ENCODE measurements around the gene RNF115. TPM values are rescaled to one million over a fixed set of nuclear protein-coding genes. Genes with fewer than 3 reads are reported as not detected.

RNF115 gene
- total RNA-seq, 1 experiment from 2014 or later, result 17.5 TPM

DNA sequence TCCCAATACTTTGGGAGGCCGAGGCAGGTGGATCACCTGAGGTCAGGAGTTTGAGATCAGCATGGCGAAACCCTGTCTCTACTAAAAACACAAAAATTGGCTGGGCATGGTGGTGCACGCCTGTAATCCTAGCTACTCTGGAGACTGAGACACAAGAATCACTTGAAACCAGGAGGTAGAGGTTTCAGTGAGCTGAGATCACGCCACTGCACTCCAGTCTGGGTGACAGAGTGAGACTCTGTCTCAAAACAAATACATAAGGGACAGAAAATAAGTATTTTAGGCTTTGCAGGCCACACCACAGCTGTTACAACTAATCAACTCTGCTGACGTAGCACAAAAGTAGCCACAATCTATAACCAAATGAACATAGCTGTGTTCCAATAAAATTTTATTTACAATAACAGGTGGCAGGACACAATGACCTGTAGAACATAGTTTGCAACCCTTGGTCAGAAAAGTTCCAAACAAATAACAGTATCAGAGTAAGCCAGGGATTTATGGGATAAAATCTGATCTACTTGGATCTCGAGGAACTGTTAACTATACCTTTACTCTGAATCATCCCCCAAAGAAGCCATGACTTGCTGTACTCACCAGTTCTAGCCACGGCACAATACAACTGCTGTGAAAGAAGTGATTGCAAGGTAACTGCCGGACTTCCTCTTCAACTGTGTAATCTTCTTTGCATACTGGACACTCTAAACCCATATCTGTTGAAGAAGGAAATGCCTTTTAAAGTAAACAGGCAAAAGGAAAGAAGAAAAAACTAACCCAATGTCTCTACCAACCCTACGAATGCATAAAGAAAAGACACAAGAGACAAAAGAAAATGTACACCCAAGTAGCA is 76.3 kb downstream of the RNF115 start:
- Histone ChIP-seq H3K4me3 (ENCODE audit: low read depth, low read length) (no peak overlapping the region), H3K9me3 (no peaks in the 10 kb centered on the region), H3K4me1 (no peaks in the 10 kb centered on the region), H3K27me3 (replicated peaks; ENCODE audit: control insufficient read depth, insufficient read depth, low read length) (no peaks in the 10 kb centered on the region), H3K36me3 (ENCODE audit: control insufficient read depth, insufficient read depth, low read length) (peaks cover 1% of the 10 kb centered on the region)
- Mint-ChIP-seq H3K9me3 (ENCODE audit: unreplicated experiment) (no peaks in the 10 kb centered on the region), H3K27me3 (ENCODE audit: insufficient read depth, unreplicated experiment) (no peaks in the 10 kb centered on the region), H3K4me3 (ENCODE audit: unreplicated experiment) (no peak overlapping the region), H3K36me3 (ENCODE audit: insufficient read depth, unreplicated experiment) (peaks cover 54% of the 10 kb centered on the region), H3K4me1 (ENCODE audit: low read depth, unreplicated experiment) (no peaks in the 10 kb centered on the region), H3K27ac (ENCODE audit: unreplicated experiment) (no peak overlapping the region)
- DNase-seq, result no peak
- ChIA-PET POLR2A (no interaction called here), CTCF (interaction anchor here (0.6 kb wide), 1 partner anchor 163 kb away, joined by 4 read pairs; no protein-coding TSS in a partner anchor)
- TF ChIP-seq, protein P1, sequence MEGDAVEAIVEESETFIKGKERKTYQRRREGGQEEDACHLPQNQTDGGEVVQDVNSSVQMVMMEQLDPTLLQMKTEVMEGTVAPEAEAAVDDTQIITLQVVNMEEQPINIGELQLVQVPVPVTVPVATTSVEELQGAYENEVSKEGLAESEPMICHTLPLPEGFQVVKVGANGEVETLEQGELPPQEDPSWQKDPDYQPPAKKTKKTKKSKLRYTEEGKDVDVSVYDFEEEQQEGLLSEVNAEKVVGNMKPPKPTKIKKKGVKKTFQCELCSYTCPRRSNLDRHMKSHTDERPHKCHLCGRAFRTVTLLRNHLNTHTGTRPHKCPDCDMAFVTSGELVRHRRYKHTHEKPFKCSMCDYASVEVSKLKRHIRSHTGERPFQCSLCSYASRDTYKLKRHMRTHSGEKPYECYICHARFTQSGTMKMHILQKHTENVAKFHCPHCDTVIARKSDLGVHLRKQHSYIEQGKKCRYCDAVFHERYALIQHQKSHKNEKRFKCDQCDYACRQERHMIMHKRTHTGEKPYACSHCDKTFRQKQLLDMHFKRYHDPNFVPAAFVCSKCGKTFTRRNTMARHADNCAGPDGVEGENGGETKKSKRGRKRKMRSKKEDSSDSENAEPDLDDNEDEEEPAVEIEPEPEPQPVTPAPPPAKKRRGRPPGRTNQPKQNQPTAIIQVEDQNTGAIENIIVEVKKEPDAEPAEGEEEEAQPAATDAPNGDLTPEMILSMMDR (IDR thresholded peaks at IDR 0.05; ENCODE audit: insufficient read depth in 1 of 2, low read depth in 1 of 2, low read length in 1 of 2, severe bottlenecking in 1 of 2, unreplicated experiment in 1 of 2), result no peak
- intact Hi-C loops (cut with micrococcal nuclease; ENCODE audit: unreplicated experiment), result no loop called here
- BruUV-seq (replicated peaks), result no TSS peak

DNA sequence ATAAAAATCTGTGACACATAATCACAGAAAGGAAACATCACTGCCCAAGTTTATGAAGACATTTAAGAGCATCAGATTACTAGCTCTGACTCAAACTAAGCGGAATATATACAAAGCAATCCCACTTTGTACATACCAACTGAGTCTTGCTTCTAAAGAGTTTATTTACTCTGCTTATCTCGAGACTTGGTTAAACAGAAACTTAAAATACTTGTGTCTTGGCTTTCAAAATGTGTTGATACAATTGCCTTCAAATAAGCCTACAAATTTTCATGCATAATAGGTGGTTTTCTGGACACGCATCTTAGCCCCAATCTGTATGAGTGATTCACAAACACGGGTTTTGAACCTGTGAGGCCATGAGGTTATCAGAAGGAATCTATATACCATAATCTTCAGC is 83.6 kb downstream of the RNF115 start:
- no peaks in the 10 kb centered on the region for H3K27me3 ChIP-seq (replicated peaks; ENCODE audit: control insufficient read depth, insufficient read depth, low read length)
- intact Hi-C loops (cut with micrococcal nuclease; ENCODE audit: unreplicated experiment), result loop anchor here (1.0 kb wide), 3 partner anchors 25 to 84 kb away; partner anchors contain the start of genes POLR3C and RNF115
- peaks cover 19% of the 10 kb centered on the region for H3K4me1 Mint-ChIP-seq (ENCODE audit: low read depth, unreplicated experiment)
- DNase-seq, result peak; percentile 52 to 56
- TF ChIP-seq, protein P1 (IDR thresholded peaks at IDR 0.05; ENCODE audit: insufficient read depth in 1 of 2, low read depth in 1 of 2, low read length in 1 of 2, severe bottlenecking in 1 of 2, unreplicated experiment in 1 of 2), result no peak
- peaks cover 2% of the 10 kb centered on the region for H3K27me3 Mint-ChIP-seq (ENCODE audit: insufficient read depth, unreplicated experiment)
- H3K9me3 ChIP-seq, result no peaks in the 10 kb centered on the region
- peaks cover 57% of the 10 kb centered on the region for H3K36me3 Mint-ChIP-seq (ENCODE audit: insufficient read depth, unreplicated experiment)
- POLR2A ChIA-PET, result no interaction called here
- no peaks in the 10 kb centered on the region for H3K9me3 Mint-ChIP-seq (ENCODE audit: unreplicated experiment)
- H3K4me3 Mint-ChIP-seq (ENCODE audit: unreplicated experiment), result no peak overlapping the region
- CTCF ChIA-PET, result interaction anchor here (1.8 kb wide), 1 partner anchor 19 kb away, joined by 11 read pairs; no protein-coding TSS in a partner anchor
- H3K4me3 ChIP-seq (ENCODE audit: low read depth, low read length), result no peak overlapping the region
- no TSS peak for BruUV-seq (replicated peaks)
- peak overlapping the region; percentile 17 for H3K27ac Mint-ChIP-seq (ENCODE audit: unreplicated experiment)
- peaks cover 4% of the 10 kb centered on the region for H3K36me3 ChIP-seq (ENCODE audit: control insufficient read depth, insufficient read depth, low read length)
- H3K4me1 ChIP-seq, result peaks cover 20% of the 10 kb centered on the region

DNA sequence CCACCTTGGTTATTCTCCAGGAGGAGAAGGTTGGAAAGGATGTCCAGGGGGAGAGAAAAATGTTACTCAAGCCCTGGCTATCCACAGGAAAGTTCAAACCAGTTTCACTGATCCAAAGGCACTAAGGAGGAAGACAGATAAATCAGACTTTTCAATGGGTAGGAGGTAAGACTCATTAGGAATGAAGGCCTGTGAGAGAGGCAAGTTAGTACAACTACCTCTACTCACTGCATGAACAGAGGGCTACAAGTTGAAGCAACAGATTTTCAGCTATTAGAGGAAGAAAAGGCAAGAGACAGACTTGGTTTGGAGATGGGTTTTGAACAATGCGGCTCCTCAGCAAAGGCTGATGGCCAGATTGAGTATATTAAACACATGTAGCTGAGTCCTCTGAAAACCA is 87.7 kb downstream of the RNF115 start:
- Histone ChIP-seq H3K27me3 (replicated peaks; ENCODE audit: control insufficient read depth, insufficient read depth, low read length) (no peaks in the 10 kb centered on the region), H3K4me3 (ENCODE audit: low read depth, low read length) (no peak overlapping the region), H3K9me3 (no peaks in the 10 kb centered on the region), H3K4me1 (peaks cover 17% of the 10 kb centered on the region), H3K36me3 (ENCODE audit: control insufficient read depth, insufficient read depth, low read length) (peaks cover 2% of the 10 kb centered on the region)
- ChIA-PET CTCF (no interaction called here), POLR2A (no interaction called here)
- peaks cover 2% of the 10 kb centered on the region for H3K27me3 Mint-ChIP-seq (ENCODE audit: insufficient read depth, unreplicated experiment)
- no peak overlapping the region for H3K27ac Mint-ChIP-seq (ENCODE audit: unreplicated experiment)
- intact Hi-C loops (cut with micrococcal nuclease; ENCODE audit: unreplicated experiment), result no loop called here
- peaks cover 22% of the 10 kb centered on the region for H3K36me3 Mint-ChIP-seq (ENCODE audit: insufficient read depth, unreplicated experiment)
- no peak for DNase-seq
- BruUV-seq (replicated peaks), result no TSS peak
- peaks cover 13% of the 10 kb centered on the region for H3K4me1 Mint-ChIP-seq (ENCODE audit: low read depth, unreplicated experiment)
- no peak overlapping the region for H3K4me3 Mint-ChIP-seq (ENCODE audit: unreplicated experiment)
- H3K9me3 Mint-ChIP-seq (ENCODE audit: unreplicated experiment), result no peaks in the 10 kb centered on the region
- TF ChIP-seq, protein P1 (IDR thresholded peaks at IDR 0.05; ENCODE audit: insufficient read depth in 1 of 2, low read depth in 1 of 2, low read length in 1 of 2, severe bottlenecking in 1 of 2, unreplicated experiment in 1 of 2), result no peak

All from Caco-2 (cell line).